Fibroblast of skin of left quadriceps (primary cell): ENCODE results near the gene ADARB2.
"Not testable (repeated sequence)": the region's sequence is repeated elsewhere in the genome, so short reads cannot be mapped to it uniquely, and the experiment has no call there.

Experiments
- DNase-seq, 2 experiments: peaks; one replicate each; pipeline ENCODE4 v3.0.0-alpha.2; 2013; ENCODE audit warnings: low read depth in 2 of 2

ADARB2 gene

GRCh38 chr10:1266033-1266802, 471.1 kb downstream of the ADARB2 start:
- DNase-seq: no peak

- DNase-seq: no peak
Measured at GRCh38 chr10:1264001-1264400, 473.3 kb downstream of the ADARB2 start.

GRCh38 chr10:1257274-1257673, 480.1 kb downstream of the ADARB2 start:
- no peak for DNase-seq

GRCh38 chr10:1256432-1256725, 480.9 kb downstream of the ADARB2 start:
- DNase-seq: no peak

- no peak for DNase-seq
Measured at GRCh38 chr10:1255600-1256431, 481.5 kb downstream of the ADARB2 start.

- no peak for DNase-seq
Measured at GRCh38 chr10:1255118-1255517, 482.2 kb downstream of the ADARB2 start.

- DNase-seq: no peak
Measured at GRCh38 chr10:1253523-1254353, 483.6 kb downstream of the ADARB2 start.

- no peak for DNase-seq
Measured at GRCh38 chr10:1251769-1252168, 485.6 kb downstream of the ADARB2 start.

GRCh38 chr10:1249142-1249920, 488.0 kb downstream of the ADARB2 start:
- no peak for DNase-seq

GRCh38 chr10:1248262-1248630, 489.1 kb downstream of the ADARB2 start:
- not testable (repeated sequence) for DNase-seq

GRCh38 chr10:1247598-1248261, 489.6 kb downstream of the ADARB2 start:
- no peak for DNase-seq

- DNase-seq: no peak
Measured at GRCh38 chr10:1244493-1244892, 492.8 kb downstream of the ADARB2 start.

GRCh38 chr10:1243486-1244234, 493.7 kb downstream of the ADARB2 start:
- no peak for DNase-seq

GRCh38 chr10:1242975-1243374, 494.4 kb downstream of the ADARB2 start:
- no peak for DNase-seq

- no peak for DNase-seq
Measured at GRCh38 chr10:1241973-1242935, 495.1 kb downstream of the ADARB2 start.

GRCh38 chr10:1241322-1241890, 495.9 kb downstream of the ADARB2 start:
- no peak for DNase-seq

- DNase-seq: no peak
Measured at GRCh38 chr10:1240341-1240775, 497.0 kb downstream of the ADARB2 start.

- no peak for DNase-seq
Measured at GRCh38 chr10:1233031-1233430, 504.3 kb downstream of the ADARB2 start.
